Lung (tissue), 12 donors: ENCODE results near the gene KCNJ15. TPM values are rescaled to one million over a fixed set of nuclear protein-coding genes. Genes with fewer than 3 reads are reported as not detected.
A peak's percentile ranks its signal among the peaks of the same experiment; 100 is the strongest.

Source experiments
- ATAC-seq: fragments of 200-7000 bp; cut with Tn5 transposase; one replicate; pipeline ENCODE4 v1.9.1; 2020; ENCODE audit warnings: moderate number of reproducible peaks; ENCODE audit not compliant: insufficient read depth, low FRiP score
- DNase-seq, 3 donors: peaks; one replicate each; pipeline ENCODE4 v3.0.0-alpha.2; 2013 to 2017
- H3K27ac ChIP-seq, 2 donors: one replicate each; pipeline ENCODE4 v1.5.1; 2013; ENCODE audit warnings: mild to moderate bottlenecking in 2 of 2, moderate library complexity in 2 of 2, control low read depth in 1 of 2, inconsistent platforms in 1 of 2, low read depth in 1 of 2, low read length in 1 of 2
- H3K27me3 ChIP-seq, 3 donors: one replicate each; pipeline ENCODE4 v1.5.1; 2013; ENCODE audit warnings: low read length in 2 of 3; ENCODE audit not compliant: control insufficient read depth in 3 of 3, insufficient read depth in 3 of 3
- H3K36me3 ChIP-seq, 4 donors: one replicate each; pipeline ENCODE4 v1.5.1; 2013; ENCODE audit warnings: low read length in 4 of 4, mild to moderate bottlenecking in 1 of 4, moderate library complexity in 1 of 4; ENCODE audit not compliant: control insufficient read depth in 4 of 4, insufficient read depth in 4 of 4
- H3K4me1 ChIP-seq, 5 donors: one replicate each; pipeline ENCODE4 v1.5.1; 2013; ENCODE audit warnings: low read length in 5 of 5, mild to moderate bottlenecking in 2 of 5, moderate library complexity in 1 of 5; ENCODE audit not compliant: control insufficient read depth in 5 of 5, insufficient read depth in 5 of 5
- H3K4me3 ChIP-seq: one replicate; pipeline ENCODE4 v1.5.1; 2013; ENCODE audit warnings: mild to moderate bottlenecking, control low read depth, moderate library complexity
- H3K9ac ChIP-seq, 2 donors: one replicate each; pipeline ENCODE4 v1.5.1; 2013; ENCODE audit warnings: low read length in 2 of 2, control low read depth in 1 of 2; ENCODE audit not compliant: insufficient read depth in 1 of 2
- H3K9me3 ChIP-seq, 4 donors: one replicate each; pipeline ENCODE4 v1.5.1; 2013; ENCODE audit warnings: low read length in 3 of 4, mild to moderate bottlenecking in 1 of 4, moderate library complexity in 1 of 4; ENCODE audit not compliant: control insufficient read depth in 4 of 4, insufficient read depth in 3 of 4
- WGBS, 2 donors: extraction: QIAGEN DNeasy Blood & Tissue Kit; methylation state at CpG; one replicate each; pipeline ENCODE4 v1.1.7; 2013; 5-methylcytosine and 5-hydroxymethylcytosine counted together
- polyA plus RNA-seq, 2 donors: library from polyadenylated mRNA; stranded (reverse); fragments of 200-250 nt; gene quantifications; one replicate each; pipeline ENCODE4 v1.2.1, GENCODE V29; 2013
- total RNA-seq, 2 donors: library from RNA; depleted of rRNA in 1 of 2; stranded (reverse); fragments of >200 nt in 1 of 2; gene quantifications; one replicate each; pipeline ENCODE4 v1.2.1, GENCODE V29; 2014 to 2021
- TF ChIP-seq, protein P1 (sequence below): IDR thresholded peaks from 2 replicates; pipeline ENCODE4 v1.5.1; 2012; ENCODE audit warnings: mild to moderate bottlenecking; ENCODE audit errors: control extremely low read depth, extremely low read depth
- donor health status: control.
- donor health status: control.
- donor health status: Bipolar disorder and iron deficiency.
- donor health status: healthy.
- donor health status: DM: yes; HTN: yes; CAD: no.

The KCNJ15 gene
- total and polyA plus RNA-seq, 4 donors, result 28.2 to 79.1 (median 61.5) TPM

DNA sequence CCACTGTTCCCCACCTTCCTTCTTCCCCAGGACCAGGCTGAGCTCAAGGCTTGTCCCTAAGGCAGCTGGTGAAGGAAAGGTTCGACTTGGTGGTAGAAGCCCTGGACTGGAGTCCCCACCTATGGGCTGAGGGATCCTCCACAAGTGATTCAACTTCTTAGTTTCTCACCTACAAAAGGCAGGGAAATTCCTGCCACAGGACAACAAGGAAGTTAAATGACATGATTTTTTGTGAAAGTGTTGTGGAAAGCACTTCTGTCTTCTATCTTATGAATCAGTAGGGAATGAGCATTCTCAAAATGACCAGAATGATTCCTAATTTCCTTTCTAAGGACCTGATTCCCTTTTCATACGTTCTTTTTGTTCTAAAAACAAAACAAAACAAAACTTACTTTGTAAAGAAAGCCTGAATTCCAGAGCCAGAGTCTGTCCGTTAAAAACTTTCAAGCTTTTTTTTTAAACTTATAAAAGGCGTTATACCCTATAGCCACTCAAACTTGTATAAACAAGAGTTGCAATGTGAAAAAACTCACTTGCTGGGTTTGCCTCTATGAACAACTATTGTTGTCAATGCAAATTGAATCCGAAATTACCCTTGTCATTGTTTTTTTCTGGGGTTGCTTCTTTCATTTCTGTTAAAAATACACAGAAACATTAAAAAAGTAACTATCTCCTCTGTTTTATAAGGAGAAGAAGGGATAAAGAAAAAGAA is 12.2 kb downstream of the KCNJ15 start:
- Histone ChIP-seq H3K9ac (no peak overlapping the region), H3K27ac (peak overlapping the region in 1 of 2 donors; percentile 69), H3K9me3 (no peaks in the 10 kb centered on the region), H3K4me1 (peaks cover 0 to 40% (median 29%) of the 10 kb centered on the region in 5 donors), H3K36me3 (no peaks in the 10 kb centered on the region), H3K4me3 (no peak overlapping the region), H3K27me3 (no peaks in the 10 kb centered on the region)
- no peak for DNase-seq
- ATAC-seq, result no peak
- WGBS, 2 donors, result 60 to 75% methylated on average over 5 of the region's 5 CpGs
- TF ChIP-seq, protein P1, sequence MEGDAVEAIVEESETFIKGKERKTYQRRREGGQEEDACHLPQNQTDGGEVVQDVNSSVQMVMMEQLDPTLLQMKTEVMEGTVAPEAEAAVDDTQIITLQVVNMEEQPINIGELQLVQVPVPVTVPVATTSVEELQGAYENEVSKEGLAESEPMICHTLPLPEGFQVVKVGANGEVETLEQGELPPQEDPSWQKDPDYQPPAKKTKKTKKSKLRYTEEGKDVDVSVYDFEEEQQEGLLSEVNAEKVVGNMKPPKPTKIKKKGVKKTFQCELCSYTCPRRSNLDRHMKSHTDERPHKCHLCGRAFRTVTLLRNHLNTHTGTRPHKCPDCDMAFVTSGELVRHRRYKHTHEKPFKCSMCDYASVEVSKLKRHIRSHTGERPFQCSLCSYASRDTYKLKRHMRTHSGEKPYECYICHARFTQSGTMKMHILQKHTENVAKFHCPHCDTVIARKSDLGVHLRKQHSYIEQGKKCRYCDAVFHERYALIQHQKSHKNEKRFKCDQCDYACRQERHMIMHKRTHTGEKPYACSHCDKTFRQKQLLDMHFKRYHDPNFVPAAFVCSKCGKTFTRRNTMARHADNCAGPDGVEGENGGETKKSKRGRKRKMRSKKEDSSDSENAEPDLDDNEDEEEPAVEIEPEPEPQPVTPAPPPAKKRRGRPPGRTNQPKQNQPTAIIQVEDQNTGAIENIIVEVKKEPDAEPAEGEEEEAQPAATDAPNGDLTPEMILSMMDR, result no peak

- TF ChIP-seq, protein P1, result no peak
- Histone ChIP-seq H3K27ac (peak overlapping the region in 1 of 2 donors; percentile 5), H3K9ac (no peak overlapping the region), H3K4me3 (no peak overlapping the region), H3K36me3 (no peaks in the 10 kb centered on the region), H3K27me3 (no peaks in the 10 kb centered on the region), H3K4me1 (peaks cover 0 to 34% (median 27%) of the 10 kb centered on the region in 5 donors), H3K9me3 (no peaks in the 10 kb centered on the region)
- 30 to 47% methylated on average over 2 of the region's 2 CpGs for WGBS, 2 donors
- DNase-seq (no peak), ATAC-seq (no peak)
Observed at GRCh38 chr21:38269576-38269936, 12.8 kb downstream of the KCNJ15 start.

GRCh38 chr21:38272215-38272614 is 15.4 kb downstream of the KCNJ15 start:
- Histone ChIP-seq H3K9ac (no peak overlapping the region), H3K9me3 (no peaks in the 10 kb centered on the region), H3K36me3 (no peaks in the 10 kb centered on the region), H3K27me3 (no peaks in the 10 kb centered on the region), H3K4me1 (peaks cover 0 to 22% (median 20%) of the 10 kb centered on the region in 5 donors), H3K4me3 (no peak overlapping the region), H3K27ac (peak overlapping the region in 1 of 2 donors; percentile 21)
- WGBS, 2 donors, result 64 to 66% methylated on average over 6 of the region's 6 CpGs
- TF ChIP-seq, protein P1, result no peak
- ATAC-seq, result no peak
- no peak for DNase-seq
